ENCODE results near the gene TMEM125.
A peak's percentile ranks its signal among the peaks of the same experiment; 100 is the strongest.

Gene TMEM125

GRCh38 chr1:43229826-43230780 is 39.7 kb upstream of the TMEM125 start:
- no peak for DNase-seq (ENCODE audit: low read depth in 2 of 2)
- TF ChIP-seq CTCF (IDR thresholded peaks at IDR 0.05; ENCODE audit: low read depth, low read length): no peak
- no peak overlapping the region for H3K4me3 ChIP-seq (replicated peaks in 1 of 2; ENCODE audit: low read depth in 2 of 2, low read length in 2 of 2)

- no peak overlapping the region for H3K4me3 ChIP-seq (replicated peaks in 1 of 2; ENCODE audit: low read depth in 2 of 2, low read length in 2 of 2)
- peak; percentile 65 to 84 for DNase-seq (ENCODE audit: low read depth in 2 of 2)
Observed at GRCh38 chr1:43232074-43232473, 37.7 kb upstream of the TMEM125 start.

GRCh38 chr1:43232482-43232881 is 37.3 kb upstream of the TMEM125 start:
- DNase-seq (ENCODE audit: low read depth in 2 of 2): no peak
- no peak for TF ChIP-seq CTCF (IDR thresholded peaks at IDR 0.05; ENCODE audit: low read depth, low read length)
- no peak overlapping the region for H3K4me3 ChIP-seq (replicated peaks in 1 of 2; ENCODE audit: low read depth in 2 of 2, low read length in 2 of 2)

More at GRCh38 chr1:43232074-43232473, 37.7 kb upstream of the TMEM125 start:
- TF ChIP-seq CTCF (IDR thresholded peaks at IDR 0.05; ENCODE audit: low read depth, low read length): no peak

GRCh38 chr1:43233631-43234030 is 36.2 kb upstream of the TMEM125 start:
- TF ChIP-seq CTCF (IDR thresholded peaks at IDR 0.05; ENCODE audit: low read depth, low read length): no peak
- no peak overlapping the region for H3K4me3 ChIP-seq (replicated peaks in 1 of 2; ENCODE audit: low read depth in 2 of 2, low read length in 2 of 2)

GRCh38 chr1:43234267-43234666 is 35.5 kb upstream of the TMEM125 start:
- no peak for TF ChIP-seq CTCF (IDR thresholded peaks at IDR 0.05; ENCODE audit: low read depth, low read length)
- no peak overlapping the region for H3K4me3 ChIP-seq (replicated peaks in 1 of 2; ENCODE audit: low read depth in 2 of 2, low read length in 2 of 2)
- DNase-seq (ENCODE audit: low read depth in 2 of 2): no peak

More at GRCh38 chr1:43233631-43234030, 36.2 kb upstream of the TMEM125 start:
- DNase-seq (ENCODE audit: low read depth in 2 of 2): no peak

- no peak for TF ChIP-seq CTCF (IDR thresholded peaks at IDR 0.05; ENCODE audit: low read depth, low read length)
- H3K4me3 ChIP-seq (replicated peaks in 1 of 2; ENCODE audit: low read depth in 2 of 2, low read length in 2 of 2): no peak overlapping the region
- no peak for DNase-seq (ENCODE audit: low read depth in 2 of 2)
Observed at GRCh38 chr1:43235040-43235439, 34.7 kb upstream of the TMEM125 start.

All from cardiac fibroblast (primary cell).